Stimulated activated CD4-positive, alpha-beta T cell treated with anti-CD3 and anti-CD28 coated beads, Interleukin-12 subunit alpha, Interleukin-12 subunit beta, amount 100 ng/mL, for 48 hours (primary cell): ENCODE results near the gene TAF4.
A peak's percentile ranks its signal among the peaks of the same experiment; 100 is the strongest.

Experiments used
- DNase-seq, 3 donors: peaks; one replicate each; pipeline ENCODE4 v3.0.0-alpha.2; 2020; ENCODE audit warnings: low read depth in 2 of 3, low spot score in 1 of 3

The TAF4 gene

DNA sequence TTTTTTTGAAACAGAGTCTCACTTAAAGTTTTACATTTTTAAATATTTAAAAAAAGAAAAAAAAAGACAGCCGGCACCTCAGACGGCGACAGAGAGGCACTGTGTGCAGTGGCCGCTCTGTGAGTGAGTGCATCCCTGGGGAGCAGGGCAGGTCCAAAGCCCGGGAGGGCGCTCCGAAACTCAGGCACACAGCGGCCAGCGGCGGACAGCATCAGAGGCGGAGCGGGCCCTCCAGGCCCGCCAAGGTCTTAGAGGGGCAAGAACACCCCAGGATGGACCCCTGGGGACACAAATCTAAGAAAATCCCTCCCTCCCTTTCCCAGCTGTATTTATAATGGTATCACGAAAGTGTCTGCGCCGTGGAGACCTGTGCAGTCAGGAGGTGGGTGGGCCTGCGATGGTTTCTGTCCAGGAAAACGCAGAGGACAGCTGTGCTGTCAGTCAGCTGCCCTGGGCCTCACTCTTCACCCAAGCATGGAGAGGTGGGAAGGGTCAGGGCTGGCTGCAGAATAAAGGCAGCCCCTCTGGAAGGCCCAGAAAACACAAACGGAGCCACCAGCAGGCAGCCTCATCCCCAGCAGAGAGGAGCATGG is 43.8 kb downstream of the TAF4 start:
- DNase-seq: no peak

- no peak for DNase-seq
Measured at GRCh38 chr20:62020935-62021701, 44.6 kb downstream of the TAF4 start.

- DNase-seq: no peak
Measured at GRCh38 chr20:62019881-62020492, 45.7 kb downstream of the TAF4 start.

GRCh38 chr20:62019144-62019805 is 46.4 kb downstream of the TAF4 start:
- no peak for DNase-seq

- no peak for DNase-seq
Measured at GRCh38 chr20:62018437-62019143, 47.1 kb downstream of the TAF4 start.

DNA sequence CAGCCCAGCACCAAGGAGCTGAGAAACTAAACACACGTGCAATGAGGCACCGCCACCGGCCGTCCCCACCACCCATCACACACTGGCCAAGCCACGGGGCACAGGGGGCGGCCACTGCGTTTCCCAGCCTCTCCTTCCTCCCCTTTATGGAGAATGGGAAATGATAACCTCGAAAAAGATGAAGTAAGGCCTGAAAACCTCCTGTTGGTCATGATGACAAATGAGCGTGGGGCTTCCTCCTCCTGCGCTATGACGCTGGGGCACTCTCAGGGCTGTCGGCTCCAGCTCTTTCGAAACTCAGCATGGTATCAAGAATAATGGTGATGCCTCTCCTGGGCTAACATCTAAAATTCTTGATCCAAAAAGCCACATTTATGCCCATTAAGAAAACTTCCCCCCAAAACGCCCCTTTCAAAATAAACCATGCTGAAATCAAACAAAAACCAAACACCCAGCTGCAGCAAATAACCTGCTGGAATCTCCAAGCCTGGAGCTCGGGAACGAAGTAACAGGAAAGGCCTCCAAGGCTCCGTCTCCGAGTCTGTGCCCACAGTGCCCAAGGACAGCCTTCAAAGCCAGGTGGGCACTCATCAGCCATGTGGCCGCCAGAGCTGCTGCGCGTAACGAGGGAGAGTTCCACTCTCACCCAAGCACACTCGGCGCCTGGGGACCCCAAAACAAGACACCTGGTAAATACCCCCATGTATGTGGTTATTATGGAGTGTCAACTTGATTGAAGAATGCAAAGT is 50.0 kb downstream of the TAF4 start:
- no peak for DNase-seq

DNA sequence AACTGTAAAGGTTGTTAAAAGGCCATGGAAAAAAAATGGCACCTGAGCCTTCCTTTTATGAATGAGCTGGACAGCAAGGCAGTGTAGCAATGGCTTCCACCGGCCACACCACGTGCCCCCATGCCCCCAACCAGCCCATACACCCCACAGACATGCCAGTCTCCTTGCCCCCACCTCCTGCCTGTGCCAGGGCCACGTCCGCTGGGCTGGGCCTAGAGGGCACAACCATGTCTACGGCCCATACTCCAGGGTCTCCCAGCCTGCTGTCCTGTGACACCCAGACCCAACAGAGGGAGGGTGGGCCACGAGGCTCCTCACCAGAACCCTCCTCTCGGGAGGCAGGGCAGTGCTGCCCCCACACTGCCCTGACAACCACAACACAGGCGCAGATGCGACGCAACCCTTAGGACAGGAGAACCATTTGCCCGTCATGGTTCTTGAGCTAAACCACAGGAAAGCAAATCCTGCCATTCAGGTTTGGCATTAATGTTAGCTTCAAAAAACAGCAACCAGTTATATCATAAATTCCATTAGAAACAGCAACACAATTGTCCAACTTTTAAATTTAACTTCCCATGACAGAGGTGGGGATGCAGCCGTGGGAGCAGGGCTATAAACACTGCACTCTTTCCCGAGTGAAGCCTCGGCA is 50.7 kb downstream of the TAF4 start:
- DNase-seq: no peak

- no peak for DNase-seq
Measured at GRCh38 chr20:62014488-62014775, 51.2 kb downstream of the TAF4 start.

DNA sequence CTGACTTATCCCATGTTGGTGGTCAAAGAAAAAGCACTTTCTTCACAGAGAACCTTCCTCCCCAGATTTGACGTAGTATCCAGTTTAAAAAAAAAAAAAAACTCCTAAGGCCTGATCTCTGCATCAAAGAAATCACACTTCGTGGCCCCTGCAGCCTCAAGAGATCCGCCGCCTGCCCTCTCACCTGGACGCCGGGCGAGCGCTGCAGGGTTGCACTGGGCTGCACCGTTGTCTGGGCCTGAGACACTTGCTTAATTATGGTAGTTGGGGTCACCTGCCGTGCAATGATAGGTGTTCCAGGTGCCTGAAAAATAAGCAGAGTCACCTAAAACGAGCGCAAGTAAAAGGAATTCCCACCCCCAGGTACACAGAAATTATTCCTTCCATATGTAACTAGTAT is 53.0 kb downstream of the TAF4 start:
- DNase-seq: no peak

DNA sequence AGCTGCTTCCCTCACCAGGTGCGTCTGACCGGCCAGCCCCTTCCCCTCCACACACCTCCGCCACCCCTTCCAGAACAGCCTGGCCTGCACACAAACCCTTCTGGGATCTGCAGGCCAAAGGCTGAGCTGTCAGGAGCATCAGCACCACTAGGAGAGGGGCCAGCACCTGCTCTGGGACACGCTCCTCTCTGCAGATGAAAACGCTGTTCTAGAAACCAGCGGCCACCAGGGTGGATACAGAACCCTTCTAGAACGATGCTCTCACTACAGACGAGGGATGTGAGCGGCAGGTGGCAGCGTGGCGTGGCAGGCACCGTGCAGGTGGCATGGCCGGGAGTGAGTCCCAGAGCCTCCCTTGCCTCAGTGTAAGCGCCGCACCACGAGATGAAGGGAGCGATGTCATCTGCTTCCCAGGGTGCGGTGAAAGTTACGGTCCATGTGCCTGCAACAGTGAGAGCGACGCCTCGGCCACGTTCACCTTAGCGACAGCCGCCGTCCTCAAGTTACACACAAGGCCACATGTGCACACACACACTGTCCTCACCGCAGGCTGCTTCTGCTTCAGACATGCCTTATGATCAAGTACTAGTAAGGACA is 53.6 kb downstream of the TAF4 start:
- no peak for DNase-seq

DNA sequence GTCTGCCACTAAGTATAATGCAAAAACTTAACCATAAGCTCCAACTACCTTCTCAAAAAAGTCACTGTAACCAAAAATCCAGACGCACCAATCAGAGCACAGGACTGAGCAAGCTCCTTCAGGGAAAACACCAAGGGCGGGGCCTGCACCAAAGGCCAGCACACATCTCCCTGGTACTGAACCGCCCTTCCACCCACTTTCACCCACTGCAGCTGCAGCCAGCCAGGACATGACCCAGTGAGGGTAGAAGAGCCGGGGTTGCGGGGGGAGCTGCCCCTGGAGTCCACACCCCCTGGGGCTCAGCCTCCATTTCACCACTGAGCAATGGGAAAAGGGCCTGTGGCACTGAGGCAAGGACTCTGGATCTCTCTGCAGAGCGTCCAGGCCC is 54.3 kb downstream of the TAF4 start:
- DNase-seq: no peak

DNA sequence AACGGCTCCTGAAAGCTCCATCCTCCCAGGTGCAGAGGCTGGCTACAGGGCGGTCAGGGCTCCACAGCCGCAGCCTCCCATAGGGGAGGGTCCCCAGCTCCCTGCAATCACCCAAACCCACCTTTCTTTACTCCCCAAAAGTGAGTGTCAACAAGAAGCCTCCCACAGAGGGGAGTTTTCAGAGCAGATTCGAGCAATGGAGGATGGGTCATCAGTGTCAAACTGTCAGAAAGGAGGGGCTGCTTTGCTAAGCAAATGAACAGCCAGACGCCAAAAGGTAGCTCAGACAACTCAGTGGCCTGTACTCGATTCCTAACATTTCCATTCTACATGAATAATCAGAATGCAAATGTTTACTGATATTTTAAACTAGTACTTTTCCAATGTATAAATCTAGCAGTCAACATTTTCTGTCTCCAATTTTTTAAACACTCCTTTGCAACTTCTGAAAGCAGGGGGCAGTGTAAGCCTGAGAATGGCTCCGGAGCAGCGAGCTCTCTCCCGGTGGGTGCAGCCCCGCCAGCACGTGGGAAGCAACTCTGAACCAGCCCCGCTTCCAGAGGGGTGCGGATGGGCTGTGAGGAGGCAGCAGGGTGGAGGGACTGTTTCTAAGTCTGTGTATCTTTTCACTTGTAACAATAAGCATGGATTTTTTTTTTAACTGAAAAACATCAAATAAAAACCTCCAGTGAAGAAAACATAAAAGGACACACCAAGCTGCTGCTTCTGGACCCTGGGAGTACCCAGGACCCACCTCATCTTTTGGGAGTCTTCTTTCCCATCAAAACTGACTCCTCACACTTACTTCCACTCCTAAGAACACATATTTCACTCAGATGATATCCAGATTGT is 54.9 kb downstream of the TAF4 start:
- DNase-seq: peak; percentile 27 to 53 (median 27)

- no peak for DNase-seq
Measured at GRCh38 chr20:62009869-62010445, 55.7 kb downstream of the TAF4 start.

DNA sequence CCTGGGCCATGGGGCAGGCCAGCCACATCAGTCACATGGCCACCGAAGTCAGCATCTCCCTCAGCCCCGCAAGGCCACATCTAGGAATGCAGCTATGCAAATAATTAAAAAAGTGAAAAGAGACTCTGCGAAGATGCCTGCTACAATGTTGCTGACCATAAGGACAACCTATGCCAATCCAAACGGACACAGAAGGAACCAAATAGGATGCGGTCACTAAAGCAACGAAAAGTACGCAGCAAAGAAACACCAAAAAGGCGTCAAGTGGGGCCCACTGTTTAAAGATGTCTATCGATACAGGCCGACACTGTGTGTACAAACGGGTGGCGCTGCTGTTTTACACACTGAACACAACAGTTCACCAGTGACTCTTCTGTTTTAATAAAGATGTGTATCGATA is 56.4 kb downstream of the TAF4 start:
- DNase-seq: no peak

GRCh38 chr20:62008643-62009183 is 57.0 kb downstream of the TAF4 start:
- DNase-seq: no peak

DNA sequence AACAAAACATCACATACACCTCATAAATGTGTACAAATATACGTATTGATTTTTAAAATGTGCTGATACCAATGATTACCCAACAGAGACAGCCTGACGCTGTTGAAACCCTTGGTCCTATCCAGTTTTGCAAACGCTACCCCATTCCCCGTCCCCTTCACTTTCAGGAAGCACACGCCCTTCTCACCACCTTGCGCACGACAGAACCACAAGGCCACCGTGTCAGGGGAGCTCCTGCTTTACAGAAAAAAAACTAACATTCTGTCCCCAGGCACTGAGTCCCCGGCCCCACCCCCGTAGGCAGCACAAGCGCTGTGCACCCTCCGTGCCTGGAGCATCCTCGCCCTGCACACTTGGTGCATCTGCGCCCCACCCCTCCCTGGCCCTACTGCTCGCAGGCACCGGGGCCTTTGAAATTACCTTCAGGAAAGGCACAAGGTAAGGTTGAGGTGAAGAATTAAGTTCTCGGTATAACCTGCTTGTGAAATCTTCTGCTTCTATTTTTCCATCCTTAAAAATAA is 58.5 kb downstream of the TAF4 start:
- no peak for DNase-seq

GRCh38 chr20:62006482-62006881 is 59.2 kb downstream of the TAF4 start:
- no peak for DNase-seq

DNA sequence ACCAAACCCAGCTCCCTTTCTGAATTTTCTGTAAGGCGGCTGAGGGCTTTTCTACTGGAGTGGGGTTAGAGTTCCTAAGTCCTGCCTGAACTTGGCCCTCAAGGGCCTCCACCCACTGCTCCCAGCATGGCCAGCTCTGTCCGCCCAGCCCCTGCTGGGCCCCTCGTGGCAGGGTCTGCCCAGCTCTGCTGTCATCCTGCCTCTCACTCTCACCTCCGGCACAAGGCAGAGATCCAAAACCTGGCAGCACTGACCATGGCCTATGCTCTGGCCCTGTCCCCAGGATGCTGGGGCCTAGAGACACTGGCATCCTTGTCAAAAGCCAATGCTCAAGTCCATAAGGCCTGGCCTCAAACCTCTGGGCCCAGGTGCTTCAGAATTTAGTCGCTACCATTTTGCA is 61.1 kb downstream of the TAF4 start:
- no peak for DNase-seq
